ENCODE results near the gene ACTN1.

GRCh38 chr14:68970736-68971135, 8.4 kb downstream of the ACTN1 start:
- TF ChIP-seq POLR2A (IDR thresholded peaks at IDR 0.05), result no peak
- TF ChIP-seq, protein P1, sequence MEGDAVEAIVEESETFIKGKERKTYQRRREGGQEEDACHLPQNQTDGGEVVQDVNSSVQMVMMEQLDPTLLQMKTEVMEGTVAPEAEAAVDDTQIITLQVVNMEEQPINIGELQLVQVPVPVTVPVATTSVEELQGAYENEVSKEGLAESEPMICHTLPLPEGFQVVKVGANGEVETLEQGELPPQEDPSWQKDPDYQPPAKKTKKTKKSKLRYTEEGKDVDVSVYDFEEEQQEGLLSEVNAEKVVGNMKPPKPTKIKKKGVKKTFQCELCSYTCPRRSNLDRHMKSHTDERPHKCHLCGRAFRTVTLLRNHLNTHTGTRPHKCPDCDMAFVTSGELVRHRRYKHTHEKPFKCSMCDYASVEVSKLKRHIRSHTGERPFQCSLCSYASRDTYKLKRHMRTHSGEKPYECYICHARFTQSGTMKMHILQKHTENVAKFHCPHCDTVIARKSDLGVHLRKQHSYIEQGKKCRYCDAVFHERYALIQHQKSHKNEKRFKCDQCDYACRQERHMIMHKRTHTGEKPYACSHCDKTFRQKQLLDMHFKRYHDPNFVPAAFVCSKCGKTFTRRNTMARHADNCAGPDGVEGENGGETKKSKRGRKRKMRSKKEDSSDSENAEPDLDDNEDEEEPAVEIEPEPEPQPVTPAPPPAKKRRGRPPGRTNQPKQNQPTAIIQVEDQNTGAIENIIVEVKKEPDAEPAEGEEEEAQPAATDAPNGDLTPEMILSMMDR (IDR thresholded peaks at IDR 0.05), result no peak

Data from breast epithelium (tissue), 3 donors.